ENCODE data around the gene SP9. TPM values are rescaled to one million over a fixed set of nuclear protein-coding genes. Genes with fewer than 3 reads are reported as not detected.
A peak's percentile ranks its signal among the peaks of the same experiment; 100 is the strongest.

Gene SP9
- total RNA-seq, 4 donors from 2014 or later = not detected

GRCh38 chr2:174327021-174327840, 7.5 kb upstream of the SP9 start:
- TF ChIP-seq, protein P1, sequence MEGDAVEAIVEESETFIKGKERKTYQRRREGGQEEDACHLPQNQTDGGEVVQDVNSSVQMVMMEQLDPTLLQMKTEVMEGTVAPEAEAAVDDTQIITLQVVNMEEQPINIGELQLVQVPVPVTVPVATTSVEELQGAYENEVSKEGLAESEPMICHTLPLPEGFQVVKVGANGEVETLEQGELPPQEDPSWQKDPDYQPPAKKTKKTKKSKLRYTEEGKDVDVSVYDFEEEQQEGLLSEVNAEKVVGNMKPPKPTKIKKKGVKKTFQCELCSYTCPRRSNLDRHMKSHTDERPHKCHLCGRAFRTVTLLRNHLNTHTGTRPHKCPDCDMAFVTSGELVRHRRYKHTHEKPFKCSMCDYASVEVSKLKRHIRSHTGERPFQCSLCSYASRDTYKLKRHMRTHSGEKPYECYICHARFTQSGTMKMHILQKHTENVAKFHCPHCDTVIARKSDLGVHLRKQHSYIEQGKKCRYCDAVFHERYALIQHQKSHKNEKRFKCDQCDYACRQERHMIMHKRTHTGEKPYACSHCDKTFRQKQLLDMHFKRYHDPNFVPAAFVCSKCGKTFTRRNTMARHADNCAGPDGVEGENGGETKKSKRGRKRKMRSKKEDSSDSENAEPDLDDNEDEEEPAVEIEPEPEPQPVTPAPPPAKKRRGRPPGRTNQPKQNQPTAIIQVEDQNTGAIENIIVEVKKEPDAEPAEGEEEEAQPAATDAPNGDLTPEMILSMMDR (IDR thresholded peaks at IDR 0.05) = no peak
- no peak for TF ChIP-seq POLR2A (IDR thresholded peaks at IDR 0.05)
- no peak for TF ChIP-seq EP300 (IDR thresholded peaks at IDR 0.05)
- Histone ChIP-seq H3K36me3 (no peaks in the 10 kb centered on the region), H3K9me3 (no peaks in the 10 kb centered on the region), H3K4me1 (peaks cover 0 to 35% (median 15%) of the 10 kb centered on the region in 4 donors), H3K27ac (no peak overlapping the region), H3K4me3 (peak overlapping the region in 3 of 4 donors; percentile 33 to 54 (median 43)), H3K27me3 (peaks cover 13 to 90% of the 10 kb centered on the region in 2 donors)
- 5 to 10% methylated on average over 35 to 40 of the region's 41 CpGs for WGBS, 2 donors
- DNase-seq (ENCODE audit: low spot score in 2 of 2) = no peak

- 18 to 19% methylated on average over 6 of the region's 6 CpGs for WGBS, 2 donors
These were observed 7.0 kb upstream of the SP9 start for GRCh38 chr2:174327841-174328113.

GRCh38 chr2:174328114-174328960, 6.4 kb upstream of the SP9 start:
- no peak overlapping the region for H3K4me3 ChIP-seq
- peaks cover 0 to 46% (median 17%) of the 10 kb centered on the region in 4 donors for H3K4me1 ChIP-seq
- WGBS, 2 donors = 6 to 11% methylated on average over 33 to 34 of the region's 44 CpGs
- H3K36me3 ChIP-seq = no peaks in the 10 kb centered on the region
- no peaks in the 10 kb centered on the region for H3K9me3 ChIP-seq
- H3K27me3 ChIP-seq = peaks cover 13 to 95% of the 10 kb centered on the region in 2 donors
- no peak overlapping the region for H3K27ac ChIP-seq
- TF ChIP-seq, protein P1 (IDR thresholded peaks at IDR 0.05) = no peak
- TF ChIP-seq POLR2A (IDR thresholded peaks at IDR 0.05) = no peak
- TF ChIP-seq EP300 (IDR thresholded peaks at IDR 0.05) = no peak
- no peak for DNase-seq (ENCODE audit: low spot score in 2 of 2)

More at GRCh38 chr2:174327841-174328113, 7.0 kb upstream of the SP9 start:
- Histone ChIP-seq H3K27me3 (peaks cover 13 to 95% of the 10 kb centered on the region in 2 donors), H3K4me1 (peaks cover 0 to 41% (median 15%) of the 10 kb centered on the region in 4 donors), H3K36me3 (no peaks in the 10 kb centered on the region), H3K27ac (no peak overlapping the region), H3K9me3 (no peaks in the 10 kb centered on the region), H3K4me3 (no peak overlapping the region)
- TF ChIP-seq POLR2A (IDR thresholded peaks at IDR 0.05) = no peak
- no peak for TF ChIP-seq EP300 (IDR thresholded peaks at IDR 0.05)
- TF ChIP-seq, protein P1 (IDR thresholded peaks at IDR 0.05) = no peak
- DNase-seq (ENCODE audit: low spot score in 2 of 2) = no peak

DNA sequence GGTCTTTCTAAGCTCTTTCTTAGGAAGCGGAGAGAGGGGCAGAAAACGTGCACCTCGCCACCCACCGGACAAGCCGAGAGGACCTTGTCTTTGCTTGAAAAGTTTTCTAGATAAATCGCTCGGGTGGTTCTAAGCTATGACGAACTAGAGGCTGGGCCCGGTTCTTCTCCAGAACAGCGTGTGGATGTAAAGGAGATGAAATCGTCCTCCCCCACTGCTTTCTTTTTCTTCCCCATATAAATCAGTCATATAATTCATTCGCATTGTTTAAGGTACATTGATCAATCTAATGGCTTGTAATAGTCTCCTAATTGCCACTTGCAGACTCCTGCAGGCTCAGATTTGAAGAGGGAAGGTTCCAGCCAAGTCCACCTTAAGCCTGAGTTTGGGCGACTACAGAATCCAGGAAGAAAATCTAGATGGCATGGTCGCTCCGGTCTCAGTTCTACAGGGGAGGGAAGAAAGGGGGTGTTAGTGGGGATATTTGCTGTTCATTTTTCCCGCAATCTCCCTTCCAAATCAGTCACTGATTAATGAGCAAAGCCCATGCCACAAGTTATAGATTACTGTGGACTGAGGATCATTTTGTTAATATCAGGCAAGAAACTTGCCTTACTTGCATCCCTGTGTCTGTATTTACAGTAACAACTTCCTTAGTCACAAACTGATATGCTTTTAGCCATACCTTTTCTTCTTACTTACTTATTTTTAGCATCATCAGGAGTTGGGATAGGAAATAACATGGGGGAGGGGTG, 5.6 kb upstream of the SP9 start:
- TF ChIP-seq POLR2A (IDR thresholded peaks at IDR 0.05) (no peak), EP300 (IDR thresholded peaks at IDR 0.05) (no peak)
- TF ChIP-seq, protein P1 (IDR thresholded peaks at IDR 0.05) = no peak
- Histone ChIP-seq H3K4me1 (peaks cover 0 to 54% (median 22%) of the 10 kb centered on the region in 4 donors), H3K4me3 (no peak overlapping the region), H3K27me3 (peaks cover 13 to 100% of the 10 kb centered on the region in 2 donors), H3K9me3 (no peaks in the 10 kb centered on the region), H3K36me3 (no peaks in the 10 kb centered on the region), H3K27ac (no peak overlapping the region)
- whole genome bisulfite sequencing, 2 donors = 28 to 30% methylated on average over 16 of the region's 16 CpGs
- DNase-seq (ENCODE audit: low spot score in 2 of 2) = no peak

Measured in tibial nerve (tissue), 4 donors.